WTC11 (cell line): ENCODE results near the gene CAPN3.

Experiments used
- ATF2 ChIP-seq: sonication (generic); formaldehyde crosslinking; IDR thresholded peaks from 2 replicates; pipeline ENCODE4 v1.8.1; 2022; ENCODE audit warnings: low read depth, missing genetic modification reagents, borderline replicate concordance
- CTCF ChIP-seq: fragments of 200-600 bp; IDR thresholded peaks from 2 replicates; pipeline ENCODE4 v1.8.0; 2022; ENCODE audit warnings: antibody characterized with exemption
- PREB ChIP-seq: sonication (generic); formaldehyde crosslinking; IDR thresholded peaks from 2 replicates; pipeline ENCODE4 v1.8.1; 2022; ENCODE audit warnings: mild to moderate bottlenecking, missing genetic modification reagents, moderate library complexity, borderline replicate concordance
- PRRX2 ChIP-seq: fragments of 250-450 bp; sonication (Bioruptor Pico); IDR thresholded peaks from 2 replicates; pipeline ENCODE4 v1.8.0; 2021; ENCODE audit warnings: mild to moderate bottlenecking
- TP53 ChIP-seq: sonication (generic); formaldehyde crosslinking; IDR thresholded peaks from 2 replicates; pipeline ENCODE4 v1.8.1; 2023; ENCODE audit warnings: mild to moderate bottlenecking, missing genetic modification reagents
- USF2 ChIP-seq: sonication (generic); formaldehyde crosslinking; IDR thresholded peaks from 2 replicates; pipeline ENCODE4 v1.8.1; 2023; ENCODE audit warnings: mild to moderate bottlenecking, missing genetic modification reagents, moderate library complexity
- ZNF138 ChIP-seq: sonication (generic); formaldehyde crosslinking; conservative IDR thresholded peaks from 2 replicates; pipeline ENCODE4 v1.8.1; 2022; ENCODE audit warnings: mild to moderate bottlenecking, moderate library complexity, missing genetic modification reagents
- ZNF671 ChIP-seq: fragments of 250-450 bp; sonication (Bioruptor Pico); IDR thresholded peaks from 2 replicates; pipeline ENCODE4 v1.8.0; 2021; ENCODE audit warnings: mild to moderate bottlenecking

GRCh38 chr15:42363487-42363886 is 4.2 kb downstream of the CAPN3 start:
- TF ChIP-seq ZNF138 (CRISPR knock-in tag) (no peak), CTCF (no peak), PRRX2 (CRISPR knock-in tag) (no peak), PREB (CRISPR knock-in tag) (no peak), ZNF671 (CRISPR knock-in tag) (no peak), ATF2 (CRISPR knock-in tag) (no peak), TP53 (no peak), USF2 (CRISPR knock-in tag) (no peak)
